H1 (cell line): Measurements from ENCODE around the gene MKRN1. TPM values are rescaled to one million over a fixed set of nuclear protein-coding genes. Genes with fewer than 3 reads are reported as not detected.

Experiments used
- FOSL1 ChIP-seq: IDR thresholded peaks from 2 replicates; pipeline ENCODE4 v1.6.1; 2011; ENCODE audit warnings: mild to moderate bottlenecking, low read depth, low read length, moderate library complexity; ENCODE audit not compliant: insufficient read depth
- polyA plus RNA-seq, 7 experiments: library from polyadenylated mRNA; depleted of rRNA in 3 of 7; stranded (reverse) in 5 of 7; unstranded in 2 of 7; fragments of >200 nt in 5 of 7; fragments of 200-250 nt in 2 of 7; gene quantifications; 1 replicate in 5 of 7; 2 replicates in 1 of 7; 4 replicates in 1 of 7; pipeline versions ENCODE4 v1.2.1 to v1.2.3, GENCODE V29; 2011 to 2013; ENCODE audit warnings: missing spikeins in 2 of 7, mixed read lengths in 2 of 7
- total RNA-seq: library from RNA; stranded (reverse); fragmentation: NEBNext Ultra II Directional; extraction: Animal tissue kit (Norgen Biotek cat#: 25700); gene quantifications from 2 replicates; pipeline ENCODE4 v1.2.1, GENCODE V29; 2021

Gene MKRN1
- total and polyA plus RNA-seq, 2 of the 8 experiments (the other 6 are each of a cell fraction or from before 2014, with no cell fraction given): 46.2 to 99.6 TPM

DNA sequence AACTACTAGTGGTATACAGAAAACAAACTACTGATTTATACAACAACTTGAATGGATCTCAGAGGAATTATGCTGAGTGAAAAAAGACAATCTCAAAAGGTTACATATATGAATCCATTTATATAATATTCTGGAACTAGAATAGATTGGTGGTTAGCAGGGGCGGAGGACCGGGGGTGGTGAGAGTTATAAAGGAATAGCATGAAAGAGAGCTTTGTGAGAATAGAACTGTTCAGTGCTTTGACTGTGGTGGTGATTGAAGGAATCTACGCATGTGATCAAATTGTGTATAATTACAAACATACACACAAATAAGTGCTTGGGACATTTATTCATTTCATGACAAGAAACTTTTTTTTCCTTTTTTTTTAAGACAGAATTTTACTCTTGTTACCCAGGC lies 55.8 kb downstream of the MKRN1 start (continued):
- no peak for TF ChIP-seq FOSL1
